Lung (tissue), 12 donors: ENCODE measurements around the gene PRXL2B. TPM values are rescaled to one million over a fixed set of nuclear protein-coding genes. Genes with fewer than 3 reads are reported as not detected.
A peak's percentile ranks its signal among the peaks of the same experiment; 100 is the strongest.
"Not testable (repeated sequence)": the region's sequence is repeated elsewhere in the genome, so short reads cannot be mapped to it uniquely, and the experiment has no call there.

ENCODE experiments used
- ATAC-seq: fragments of 200-7000 bp; cut with Tn5 transposase; one replicate; pipeline ENCODE4 v1.9.1; 2020; ENCODE audit warnings: moderate number of reproducible peaks; ENCODE audit not compliant: insufficient read depth, low FRiP score
- DNase-seq, 3 donors: peaks; one replicate each; pipeline ENCODE4 v3.0.0-alpha.2; 2013 to 2017
- H3K27ac ChIP-seq, 2 donors: one replicate each; pipeline ENCODE4 v1.5.1; 2013; ENCODE audit warnings: mild to moderate bottlenecking in 2 of 2, moderate library complexity in 2 of 2, control low read depth in 1 of 2, inconsistent platforms in 1 of 2, low read depth in 1 of 2, low read length in 1 of 2
- H3K27me3 ChIP-seq, 3 donors: one replicate each; pipeline ENCODE4 v1.5.1; 2013; ENCODE audit warnings: low read length in 2 of 3; ENCODE audit not compliant: control insufficient read depth in 3 of 3, insufficient read depth in 3 of 3
- H3K36me3 ChIP-seq, 4 donors: one replicate each; pipeline ENCODE4 v1.5.1; 2013; ENCODE audit warnings: low read length in 4 of 4, mild to moderate bottlenecking in 1 of 4, moderate library complexity in 1 of 4; ENCODE audit not compliant: control insufficient read depth in 4 of 4, insufficient read depth in 4 of 4
- H3K4me1 ChIP-seq, 5 donors: one replicate each; pipeline ENCODE4 v1.5.1; 2013; ENCODE audit warnings: low read length in 5 of 5, mild to moderate bottlenecking in 2 of 5, moderate library complexity in 1 of 5; ENCODE audit not compliant: control insufficient read depth in 5 of 5, insufficient read depth in 5 of 5
- H3K4me3 ChIP-seq: one replicate; pipeline ENCODE4 v1.5.1; 2013; ENCODE audit warnings: mild to moderate bottlenecking, control low read depth, moderate library complexity
- H3K9ac ChIP-seq, 2 donors: one replicate each; pipeline ENCODE4 v1.5.1; 2013; ENCODE audit warnings: low read length in 2 of 2, control low read depth in 1 of 2; ENCODE audit not compliant: insufficient read depth in 1 of 2
- H3K9me3 ChIP-seq, 4 donors: one replicate each; pipeline ENCODE4 v1.5.1; 2013; ENCODE audit warnings: low read length in 3 of 4, mild to moderate bottlenecking in 1 of 4, moderate library complexity in 1 of 4; ENCODE audit not compliant: control insufficient read depth in 4 of 4, insufficient read depth in 3 of 4
- CTCF ChIP-seq: IDR thresholded peaks from 2 replicates; pipeline ENCODE4 v1.5.1; 2012; ENCODE audit warnings: mild to moderate bottlenecking; ENCODE audit errors: control extremely low read depth, extremely low read depth
- WGBS, 2 donors: extraction: QIAGEN DNeasy Blood & Tissue Kit; methylation state at CpG; one replicate each; pipeline ENCODE4 v1.1.7; 2013; 5-methylcytosine and 5-hydroxymethylcytosine counted together
- polyA plus RNA-seq, 2 donors: library from polyadenylated mRNA; stranded (reverse); fragments of 200-250 nt; gene quantifications; one replicate each; pipeline ENCODE4 v1.2.1, GENCODE V29; 2013
- total RNA-seq, 2 donors: library from RNA; depleted of rRNA in 1 of 2; stranded (reverse); fragments of >200 nt in 1 of 2; gene quantifications; one replicate each; pipeline ENCODE4 v1.2.1, GENCODE V29; 2014 to 2021
- donor health status: control.
- donor health status: control.
- donor health status: Bipolar disorder and iron deficiency.
- donor health status: healthy.
- donor health status: DM: yes; HTN: yes; CAD: no.

The PRXL2B gene
- total and polyA plus RNA-seq, 4 donors, result 17.8 to 39.8 (median 27.0) TPM

GRCh38 chr1:2546515-2547209 is 39.9 kb upstream of the PRXL2B start:
- peak; percentile 54 to 76 (median 60) for DNase-seq
- WGBS, 2 donors, result 0 to 1% methylated on average over 38 to 52 of the region's 52 CpGs
- no peak for TF ChIP-seq CTCF
- Histone ChIP-seq H3K4me1 (peaks cover 2 to 50% (median 16%) of the 10 kb centered on the region in 5 donors), H3K4me3 (peak overlapping the region; percentile 61), H3K9me3 (no peaks in the 10 kb centered on the region), H3K9ac (no peak overlapping the region), H3K27me3 (no peaks in the 10 kb centered on the region), H3K27ac (peak overlapping the region; percentile 83 to 96), H3K36me3 (no peaks in the 10 kb centered on the region)
- peak; percentile 75 for ATAC-seq

- Histone ChIP-seq H3K27ac (peak overlapping the region; percentile 22 to 96), H3K9ac (no peak overlapping the region), H3K4me3 (peak overlapping the region; percentile 29), H3K4me1 (peaks cover 2 to 50% (median 16%) of the 10 kb centered on the region in 5 donors), H3K36me3 (no peaks in the 10 kb centered on the region), H3K27me3 (no peaks in the 10 kb centered on the region), H3K9me3 (no peaks in the 10 kb centered on the region)
- no peak for ATAC-seq
- 9 to 15% methylated on average over 27 of the region's 27 CpGs for WGBS, 2 donors
- no peak for TF ChIP-seq CTCF
- no peak for DNase-seq
Observed at GRCh38 chr1:2547210-2548067, 39.1 kb upstream of the PRXL2B start.

- Histone ChIP-seq H3K9me3 (no peaks in the 10 kb centered on the region), H3K9ac (no peak overlapping the region), H3K4me3 (no peak overlapping the region), H3K36me3 (no peaks in the 10 kb centered on the region), H3K27me3 (no peaks in the 10 kb centered on the region), H3K4me1 (peaks cover 2 to 47% (median 16%) of the 10 kb centered on the region in 5 donors), H3K27ac (peak overlapping the region; percentile 76 to 96)
- 5 to 6% methylated on average over 17 of the region's 17 CpGs for WGBS, 2 donors
- DNase-seq (peak; percentile 72 to 81 (median 80)), ATAC-seq (peak; percentile 39)
- TF ChIP-seq CTCF, result peak; percentile 87
Observed at GRCh38 chr1:2548068-2548589, 38.4 kb upstream of the PRXL2B start.

GRCh38 chr1:2549367-2550029 is 37.1 kb upstream of the PRXL2B start:
- not testable (repeated sequence) for H3K4me3 ChIP-seq, DNase-seq

GRCh38 chr1:2550309-2550861 is 36.2 kb upstream of the PRXL2B start:
- not testable (repeated sequence) for H3K9ac ChIP-seq, ATAC-seq, H3K27me3 ChIP-seq, H3K9me3 ChIP-seq, DNase-seq, H3K36me3 ChIP-seq
- Histone ChIP-seq H3K4me1 (peaks cover 0 to 32% (median 15%) of the 10 kb centered on the region in 5 donors), H3K27ac (peak overlapping the region; percentile 26 to 70), H3K4me3 (peak overlapping the region; percentile 31)
- 57 to 67% methylated on average over 9 to 12 of the region's 12 CpGs for WGBS, 2 donors

More at GRCh38 chr1:2549367-2550029, 37.1 kb upstream of the PRXL2B start:
- H3K27me3 ChIP-seq, H3K9ac ChIP-seq, H3K9me3 ChIP-seq, H3K36me3 ChIP-seq, ATAC-seq: not testable (repeated sequence)
- 65 to 67% methylated on average over 23 to 25 of the region's 28 CpGs for WGBS, 2 donors
- Histone ChIP-seq H3K4me1 (peaks cover 2 to 33% (median 13%) of the 10 kb centered on the region in 5 donors), H3K27ac (peak overlapping the region; percentile 81 to 98)
